Panc1 (cell line): ENCODE measurements around the gene LRR1.

Source experiments
- POLR2AphosphoS5 ChIP-seq: IDR thresholded peaks from 2 replicates; pipeline ENCODE4 v1.6.1; 2012; ENCODE audit warnings: mild to moderate bottlenecking, low read depth, low read length, moderate library complexity
- SIN3A ChIP-seq: IDR thresholded peaks from 2 replicates; pipeline ENCODE4 v1.6.1; 2012; ENCODE audit warnings: low read depth, mild to moderate bottlenecking, low read length, moderate library complexity, borderline replicate concordance; ENCODE audit not compliant: insufficient read depth
- TCF7L2 ChIP-seq: IDR thresholded peaks from 2 replicates; pipeline ENCODE4 v1.6.1; 2011; ENCODE audit warnings: mild to moderate bottlenecking, low read depth, low read length, inconsistent platforms
- TF ChIP-seq, protein P1 (sequence below): fragments of 450-650 bp; IDR thresholded peaks from 2 replicates; pipeline ENCODE4 v1.5.1; 2017; ENCODE audit warnings: mild to moderate bottlenecking
- TF ChIP-seq, protein P2 (sequence below), 2 experiments: IDR thresholded peaks; 2 replicates each; pipeline ENCODE4 v1.6.1; 2011 to 2012; ENCODE audit warnings: low read depth in 2 of 2, control low read depth in 1 of 2, low read length in 1 of 2, mild to moderate bottlenecking in 1 of 2, moderate library complexity in 1 of 2; ENCODE audit not compliant: insufficient read depth in 1 of 2

DNA sequence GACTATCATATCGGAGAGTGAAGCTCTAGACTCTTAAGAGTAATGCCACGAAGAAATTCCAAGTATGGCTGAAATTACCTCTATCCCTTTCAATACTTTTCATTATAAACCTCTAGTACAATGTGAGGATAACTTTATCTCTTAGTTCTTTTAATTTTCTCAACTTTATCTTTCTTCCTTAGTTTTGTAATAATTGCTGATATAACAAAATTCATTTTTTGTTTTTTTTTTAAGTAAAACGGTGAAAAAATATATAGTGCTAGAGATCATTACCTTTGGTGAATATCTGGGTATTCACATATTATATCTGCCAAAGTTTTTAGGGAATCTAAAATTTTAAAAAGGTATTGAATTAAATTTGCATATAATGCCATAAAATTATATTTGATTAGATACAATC, 55.8 kb downstream of the LRR1 start:
- TF ChIP-seq, protein P1, sequence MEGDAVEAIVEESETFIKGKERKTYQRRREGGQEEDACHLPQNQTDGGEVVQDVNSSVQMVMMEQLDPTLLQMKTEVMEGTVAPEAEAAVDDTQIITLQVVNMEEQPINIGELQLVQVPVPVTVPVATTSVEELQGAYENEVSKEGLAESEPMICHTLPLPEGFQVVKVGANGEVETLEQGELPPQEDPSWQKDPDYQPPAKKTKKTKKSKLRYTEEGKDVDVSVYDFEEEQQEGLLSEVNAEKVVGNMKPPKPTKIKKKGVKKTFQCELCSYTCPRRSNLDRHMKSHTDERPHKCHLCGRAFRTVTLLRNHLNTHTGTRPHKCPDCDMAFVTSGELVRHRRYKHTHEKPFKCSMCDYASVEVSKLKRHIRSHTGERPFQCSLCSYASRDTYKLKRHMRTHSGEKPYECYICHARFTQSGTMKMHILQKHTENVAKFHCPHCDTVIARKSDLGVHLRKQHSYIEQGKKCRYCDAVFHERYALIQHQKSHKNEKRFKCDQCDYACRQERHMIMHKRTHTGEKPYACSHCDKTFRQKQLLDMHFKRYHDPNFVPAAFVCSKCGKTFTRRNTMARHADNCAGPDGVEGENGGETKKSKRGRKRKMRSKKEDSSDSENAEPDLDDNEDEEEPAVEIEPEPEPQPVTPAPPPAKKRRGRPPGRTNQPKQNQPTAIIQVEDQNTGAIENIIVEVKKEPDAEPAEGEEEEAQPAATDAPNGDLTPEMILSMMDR: no peak
- TF ChIP-seq POLR2AphosphoS5: no peak
- TF ChIP-seq, protein P2, sequence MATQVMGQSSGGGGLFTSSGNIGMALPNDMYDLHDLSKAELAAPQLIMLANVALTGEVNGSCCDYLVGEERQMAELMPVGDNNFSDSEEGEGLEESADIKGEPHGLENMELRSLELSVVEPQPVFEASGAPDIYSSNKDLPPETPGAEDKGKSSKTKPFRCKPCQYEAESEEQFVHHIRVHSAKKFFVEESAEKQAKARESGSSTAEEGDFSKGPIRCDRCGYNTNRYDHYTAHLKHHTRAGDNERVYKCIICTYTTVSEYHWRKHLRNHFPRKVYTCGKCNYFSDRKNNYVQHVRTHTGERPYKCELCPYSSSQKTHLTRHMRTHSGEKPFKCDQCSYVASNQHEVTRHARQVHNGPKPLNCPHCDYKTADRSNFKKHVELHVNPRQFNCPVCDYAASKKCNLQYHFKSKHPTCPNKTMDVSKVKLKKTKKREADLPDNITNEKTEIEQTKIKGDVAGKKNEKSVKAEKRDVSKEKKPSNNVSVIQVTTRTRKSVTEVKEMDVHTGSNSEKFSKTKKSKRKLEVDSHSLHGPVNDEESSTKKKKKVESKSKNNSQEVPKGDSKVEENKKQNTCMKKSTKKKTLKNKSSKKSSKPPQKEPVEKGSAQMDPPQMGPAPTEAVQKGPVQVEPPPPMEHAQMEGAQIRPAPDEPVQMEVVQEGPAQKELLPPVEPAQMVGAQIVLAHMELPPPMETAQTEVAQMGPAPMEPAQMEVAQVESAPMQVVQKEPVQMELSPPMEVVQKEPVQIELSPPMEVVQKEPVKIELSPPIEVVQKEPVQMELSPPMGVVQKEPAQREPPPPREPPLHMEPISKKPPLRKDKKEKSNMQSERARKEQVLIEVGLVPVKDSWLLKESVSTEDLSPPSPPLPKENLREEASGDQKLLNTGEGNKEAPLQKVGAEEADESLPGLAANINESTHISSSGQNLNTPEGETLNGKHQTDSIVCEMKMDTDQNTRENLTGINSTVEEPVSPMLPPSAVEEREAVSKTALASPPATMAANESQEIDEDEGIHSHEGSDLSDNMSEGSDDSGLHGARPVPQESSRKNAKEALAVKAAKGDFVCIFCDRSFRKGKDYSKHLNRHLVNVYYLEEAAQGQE (IDR thresholded peaks at IDR 0.05; ENCODE audit: insufficient read depth in 1 of 2, low read depth in 2 of 2, low read length in 1 of 2): no peak
- no peak for TF ChIP-seq TCF7L2
- TF ChIP-seq SIN3A: no peak
